Activated B cell treated with CpG ODN at 0.5 μM for 24 hours (primary cell): ENCODE results near the gene N4BP2L2. TPM values are rescaled to one million over a fixed set of nuclear protein-coding genes. Genes with fewer than 3 reads are reported as not detected.

Source experiments
- ATAC-seq: fragments of 200-7000 bp; cut with Tn5 transposase; one replicate; pipeline ENCODE4 v1.10.0; 2021; ENCODE audit warnings: low read depth, mild to moderate bottlenecking, moderate library complexity
- CTCF ChIA-PET: fragments of 350-600 bp; sonication (Branson Sonifier 250); formaldehyde crosslinking; loops from one replicate; lab custom pipeline; 2021; ENCODE audit warnings: antibody characterized with exemption; lab: Charles Lee
- POLR2A ChIA-PET: fragments of 350-600 bp; sonication (Branson Sonifier 250); formaldehyde crosslinking; loops from one replicate; lab custom pipeline; 2021; ENCODE audit warnings: antibody characterized with exemption; lab: Charles Lee
- DNase-seq: peaks from one replicate; pipeline ENCODE4 v3.0.0; 2022
- H3K27ac Mint-ChIP-seq: one replicate; pipeline ENCODE4 v1.8.0; 2020; ENCODE audit warnings: mixed read lengths
- H3K27me3 Mint-ChIP-seq: one replicate; pipeline ENCODE4 v1.8.0; 2021; ENCODE audit warnings: mixed read lengths
- H3K36me3 Mint-ChIP-seq: one replicate; pipeline ENCODE4 v1.8.0; 2021; ENCODE audit warnings: low read depth, mixed read lengths
- H3K4me1 Mint-ChIP-seq: one replicate; pipeline ENCODE4 v1.8.0; 2021; ENCODE audit warnings: mixed read lengths
- H3K4me3 Mint-ChIP-seq: one replicate; pipeline ENCODE4 v1.8.0; 2020; ENCODE audit warnings: mild to moderate bottlenecking, mixed read lengths
- H3K9me3 Mint-ChIP-seq: one replicate; pipeline ENCODE4 v1.8.0; 2020; ENCODE audit warnings: mixed read lengths
- intact Hi-C: fragments of 100-400 bp; cut with micrococcal nuclease; formaldehyde crosslinking; loops from one replicate; pipeline ENCODE4 v1.15.1; 2024
- total RNA-seq: library from RNA; stranded (reverse); gene quantifications from 2 replicates; pipeline ENCODE4 v1.2.3, GENCODE V29; 2022
- TF ChIP-seq, protein P1 (sequence below): fragments of 200-600 bp; IDR thresholded peaks from one replicate; pipeline ENCODE4 v1.8.0; 2022; ENCODE audit warnings: antibody characterized with exemption, mild to moderate bottlenecking

Gene N4BP2L2
- total RNA-seq, 1 donor from 2014 or later: 153 TPM

GRCh38 chr13:32413284-32413683, 125.3 kb downstream of the N4BP2L2 start:
- Mint-ChIP-seq H3K4me3 (no peak overlapping the region), H3K27ac (no peak overlapping the region), H3K27me3 (no peaks in the 10 kb centered on the region), H3K9me3 (peaks cover 3% of the 10 kb centered on the region), H3K36me3 (peaks cover 32% of the 10 kb centered on the region), H3K4me1 (peaks cover 16% of the 10 kb centered on the region)
- DNase-seq (no peak), ATAC-seq (no peak)
- TF ChIP-seq, protein P1, sequence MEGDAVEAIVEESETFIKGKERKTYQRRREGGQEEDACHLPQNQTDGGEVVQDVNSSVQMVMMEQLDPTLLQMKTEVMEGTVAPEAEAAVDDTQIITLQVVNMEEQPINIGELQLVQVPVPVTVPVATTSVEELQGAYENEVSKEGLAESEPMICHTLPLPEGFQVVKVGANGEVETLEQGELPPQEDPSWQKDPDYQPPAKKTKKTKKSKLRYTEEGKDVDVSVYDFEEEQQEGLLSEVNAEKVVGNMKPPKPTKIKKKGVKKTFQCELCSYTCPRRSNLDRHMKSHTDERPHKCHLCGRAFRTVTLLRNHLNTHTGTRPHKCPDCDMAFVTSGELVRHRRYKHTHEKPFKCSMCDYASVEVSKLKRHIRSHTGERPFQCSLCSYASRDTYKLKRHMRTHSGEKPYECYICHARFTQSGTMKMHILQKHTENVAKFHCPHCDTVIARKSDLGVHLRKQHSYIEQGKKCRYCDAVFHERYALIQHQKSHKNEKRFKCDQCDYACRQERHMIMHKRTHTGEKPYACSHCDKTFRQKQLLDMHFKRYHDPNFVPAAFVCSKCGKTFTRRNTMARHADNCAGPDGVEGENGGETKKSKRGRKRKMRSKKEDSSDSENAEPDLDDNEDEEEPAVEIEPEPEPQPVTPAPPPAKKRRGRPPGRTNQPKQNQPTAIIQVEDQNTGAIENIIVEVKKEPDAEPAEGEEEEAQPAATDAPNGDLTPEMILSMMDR: no peak
- ChIA-PET POLR2A (interaction anchor here (1.0 kb wide), 1 partner anchor 15 kb away, joined by 3 read pairs; the partner anchor contains the start of gene N4BP2L1), CTCF (no interaction called here)
- intact Hi-C loops: no loop called here

- peaks cover 12% of the 10 kb centered on the region for H3K4me1 Mint-ChIP-seq
- intact Hi-C loops: no loop called here
- peak overlapping the region; percentile 47 for H3K27ac Mint-ChIP-seq
- H3K36me3 Mint-ChIP-seq: peaks cover 49% of the 10 kb centered on the region
- TF ChIP-seq, protein P1: no peak
- ChIA-PET CTCF (no interaction called here), POLR2A (no interaction called here)
- DNase-seq (no peak), ATAC-seq (no peak)
- peak overlapping the region; percentile 6 for H3K4me3 Mint-ChIP-seq
- H3K27me3 Mint-ChIP-seq: no peaks in the 10 kb centered on the region
- H3K9me3 Mint-ChIP-seq: no peaks in the 10 kb centered on the region
These were observed 128.8 kb downstream of the N4BP2L2 start for GRCh38 chr13:32409561-32410421.

- H3K4me3 Mint-ChIP-seq: no peak overlapping the region
These were observed 129.6 kb downstream of the N4BP2L2 start for GRCh38 chr13:32409001-32409313.

DNA sequence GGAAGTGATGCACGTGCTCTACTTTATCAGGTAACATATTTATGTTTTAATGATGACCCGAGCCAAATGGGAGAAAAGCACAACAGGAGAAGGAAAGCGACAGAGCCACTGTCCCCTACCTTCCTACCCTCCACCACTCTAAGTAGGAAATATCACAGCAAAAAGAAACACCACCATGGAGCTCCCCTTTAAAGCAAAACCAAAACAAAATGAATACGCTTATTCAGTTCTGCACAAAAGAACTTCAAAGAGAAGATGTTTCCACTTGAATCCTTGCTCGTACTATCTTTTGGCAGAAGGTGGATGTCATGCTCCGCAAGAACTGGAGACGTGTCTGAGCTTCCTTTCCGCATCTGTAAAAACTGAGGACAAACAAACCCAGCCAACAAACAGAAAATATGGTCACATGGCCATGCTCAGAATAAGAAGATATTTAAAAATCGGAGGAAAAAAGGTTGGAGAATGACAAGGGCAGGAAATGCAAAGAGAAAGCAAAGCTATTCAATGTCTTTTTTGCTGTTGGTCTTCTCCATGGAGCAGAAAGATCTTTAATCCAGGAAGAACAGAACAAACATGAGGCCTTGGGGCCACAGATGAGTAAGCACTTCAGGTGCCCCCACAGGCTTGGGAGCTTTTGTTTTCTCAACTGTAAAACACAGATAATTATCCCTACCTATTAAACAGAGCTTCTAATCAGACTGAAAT, 130.1 kb downstream of the N4BP2L2 start:
- Mint-ChIP-seq H3K27me3 (no peaks in the 10 kb centered on the region), H3K27ac (no peak overlapping the region), H3K4me3 (no peak overlapping the region), H3K4me1 (peaks cover 12% of the 10 kb centered on the region), H3K9me3 (no peaks in the 10 kb centered on the region), H3K36me3 (peaks cover 58% of the 10 kb centered on the region)
- ATAC-seq: no peak
- no peak for DNase-seq
- CTCF ChIA-PET: no interaction called here
- POLR2A ChIA-PET: no interaction called here
- intact Hi-C loops: no loop called here
- TF ChIP-seq, protein P1: no peak

More at GRCh38 chr13:32409001-32409313, 129.6 kb downstream of the N4BP2L2 start:
- ATAC-seq (no peak), DNase-seq (no peak)
- intact Hi-C loops: no loop called here
- no peaks in the 10 kb centered on the region for H3K9me3 Mint-ChIP-seq
- no peaks in the 10 kb centered on the region for H3K27me3 Mint-ChIP-seq
- peaks cover 12% of the 10 kb centered on the region for H3K4me1 Mint-ChIP-seq
- no peak overlapping the region for H3K27ac Mint-ChIP-seq
- CTCF ChIA-PET: no interaction called here
- POLR2A ChIA-PET: no interaction called here
- peaks cover 55% of the 10 kb centered on the region for H3K36me3 Mint-ChIP-seq
- TF ChIP-seq, protein P1: no peak

GRCh38 chr13:32407854-32408253, 130.7 kb downstream of the N4BP2L2 start:
- DNase-seq (no peak), ATAC-seq (no peak)
- Mint-ChIP-seq H3K36me3 (peaks cover 64% of the 10 kb centered on the region), H3K9me3 (no peaks in the 10 kb centered on the region), H3K27ac (no peak overlapping the region), H3K27me3 (no peaks in the 10 kb centered on the region), H3K4me1 (peaks cover 12% of the 10 kb centered on the region), H3K4me3 (no peak overlapping the region)
- POLR2A ChIA-PET: no interaction called here
- CTCF ChIA-PET: no interaction called here
- intact Hi-C loops: no loop called here
- TF ChIP-seq, protein P1: no peak
